HFF-Myc (cell line): ENCODE results near the gene NPL.

Source experiments
- DNase-seq: peaks from one replicate; pipeline ENCODE4 v3.0.0-alpha.2; 2011; ENCODE audit warnings: low read depth; ENCODE audit errors: extremely low read depth
- H3K4me3 ChIP-seq: replicated peaks from 2 replicates; pipeline ENCODE4 v1.5.1; 2011; ENCODE audit warnings: low read depth, mild to moderate bottlenecking, control low read depth, low read length
- CTCF ChIP-seq: IDR thresholded peaks from 2 replicates; pipeline ENCODE4 v1.5.1; 2012; ENCODE audit warnings: mild to moderate bottlenecking, low read depth, low read length, control low read depth; ENCODE audit errors: missing control alignments

NPL gene

GRCh38 chr1:182754543-182755314 lies 34.8 kb upstream of the NPL start:
- DNase-seq: no peak
- no peak for TF ChIP-seq CTCF
- no peak overlapping the region for H3K4me3 ChIP-seq

GRCh38 chr1:182755632-182756031 lies 33.9 kb upstream of the NPL start:
- TF ChIP-seq CTCF: no peak
- H3K4me3 ChIP-seq: no peak overlapping the region
- no peak for DNase-seq

- no peak for TF ChIP-seq CTCF
- no peak overlapping the region for H3K4me3 ChIP-seq
- no peak for DNase-seq
Measured at GRCh38 chr1:182756423-182756822, 33.1 kb upstream of the NPL start.

GRCh38 chr1:182761396-182762395 lies 27.9 kb upstream of the NPL start:
- no peak for TF ChIP-seq CTCF
- H3K4me3 ChIP-seq: no peak overlapping the region
- peak; percentile 38 for DNase-seq

GRCh38 chr1:182762536-182762935 lies 27.0 kb upstream of the NPL start:
- DNase-seq: no peak
- no peak overlapping the region for H3K4me3 ChIP-seq
- no peak for TF ChIP-seq CTCF

GRCh38 chr1:182764029-182764727 lies 25.4 kb upstream of the NPL start:
- no peak overlapping the region for H3K4me3 ChIP-seq
- no peak for DNase-seq
- no peak for TF ChIP-seq CTCF
